ENCODE data around the gene TRAK2. TPM values are rescaled to one million over a fixed set of nuclear protein-coding genes. Genes with fewer than 3 reads are reported as not detected.

Gene TRAK2
- total and polyA plus RNA-seq, 2 of the 8 experiments (the other 6 are each of a cell fraction or from before 2014, with no cell fraction given) = 4.5 to 15.7 TPM

DNA sequence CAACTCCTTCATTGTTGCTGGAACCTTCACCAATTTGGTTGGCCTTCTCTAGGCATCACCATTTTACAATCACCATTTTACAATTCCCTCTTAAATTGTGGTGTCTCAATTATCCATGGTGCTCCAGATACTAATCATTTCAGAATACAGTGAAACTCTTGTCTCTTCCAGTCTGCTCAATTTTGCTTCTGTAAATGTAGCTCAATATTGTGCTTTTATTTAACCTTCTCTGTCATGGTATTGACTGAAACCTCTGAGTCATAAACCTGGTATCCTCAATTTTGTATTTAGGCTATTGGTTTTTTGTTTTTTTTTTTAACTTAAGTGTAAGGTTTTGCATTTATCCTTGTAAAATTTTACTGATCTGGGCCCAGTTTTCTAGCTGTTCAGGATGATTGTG lies 16.4 kb upstream of the TRAK2 start:
- Histone ChIP-seq H3K79me1 (ENCODE audit: low read depth, low read length) (no peaks in the 10 kb centered on the region), H3K79me2 (ENCODE audit: control insufficient read depth in 1 of 2, insufficient read depth in 2 of 2, low read length in 2 of 2) (no peaks in the 10 kb centered on the region), H2AFZ (ENCODE audit: low read length) (no peak overlapping the region), H3K4me3 (ENCODE audit: extremely low read depth in 1 of 4, insufficient read depth in 2 of 4, low read depth in 3 of 4, low read length in 4 of 4) (no peak overlapping the region), H2AK5ac (ENCODE audit: low read depth, low read length) (no peak overlapping the region), H2BK5ac (ENCODE audit: low read depth, low read length) (no peak overlapping the region), H3K9me3 (ENCODE audit: insufficient read depth in 2 of 2, low read depth in 1 of 2, low read length in 1 of 2) (no peaks in the 10 kb centered on the region), H3K27ac (ENCODE audit: low read depth, low read length) (no peak overlapping the region), H3K56ac (replicated peaks; ENCODE audit: insufficient read length, low read depth, low read length) (no peak overlapping the region), H2BK120ac (replicated peaks; ENCODE audit: low read depth, low read length) (no peak overlapping the region), H4K20me1 (replicated peaks in 1 of 2; ENCODE audit: control insufficient read depth in 1 of 2, insufficient read depth in 2 of 2, low read length in 2 of 2) (no peaks in the 10 kb centered on the region), H3K4me2 (ENCODE audit: insufficient read depth in 1 of 2, low read depth in 2 of 2, low read length in 2 of 2) (no peak overlapping the region), H3K27me3 (replicated peaks in 1 of 4; ENCODE audit: control insufficient read depth in 3 of 4, extremely low read depth in 1 of 4, insufficient read depth in 3 of 4, low read length in 3 of 4) (no peaks in the 10 kb centered on the region), H2BK20ac (ENCODE audit: low read length) (no peak overlapping the region), H2BK15ac (ENCODE audit: low read length) (no peak overlapping the region), H2BK12ac (ENCODE audit: low read depth, low read length) (no peak overlapping the region), H4K8ac (ENCODE audit: extremely low read depth, insufficient read depth, low read length) (no peak overlapping the region), H4K5ac (ENCODE audit: insufficient read length, low read depth, low read length) (no peak overlapping the region), H3K14ac (ENCODE audit: insufficient read length) (no peak overlapping the region), H3K4ac (replicated peaks; ENCODE audit: insufficient read length, low read depth, low read length) (no peak overlapping the region), H3K23ac (ENCODE audit: insufficient read length) (no peak overlapping the region), H4K91ac (replicated peaks; ENCODE audit: insufficient read length, low read length) (no peak overlapping the region), H3K9ac (replicated peaks in 1 of 4; ENCODE audit: extremely low read depth in 1 of 4, low read depth in 3 of 4, low read length in 3 of 4) (no peak overlapping the region), H3K36me3 (ENCODE audit: control insufficient read depth in 2 of 4, insufficient read depth in 4 of 4, low read length in 3 of 4) (no peaks in the 10 kb centered on the region), H3K4me1 (replicated peaks in 1 of 4; ENCODE audit: control insufficient read depth in 3 of 4, insufficient read depth in 4 of 4, low read length in 3 of 4) (peaks cover 0 to 4% (median 4%) of the 10 kb centered on the region in 4 experiments; a peak in 4 of 7 replicates), H3K23me2 (ENCODE audit: low read depth, low read length) (no peaks in the 10 kb centered on the region), H3K18ac (ENCODE audit: extremely low read depth, low read length) (no peak overlapping the region)
- no peak for TF ChIP-seq BACH1 (IDR thresholded peaks at IDR 0.05; ENCODE audit: low read length)
- TF ChIP-seq CEBPB (IDR thresholded peaks at IDR 0.05; ENCODE audit: low read depth, low read length) = no peak
- no peak for TF ChIP-seq NRF1 (IDR thresholded peaks at IDR 0.05; ENCODE audit: low read depth, low read length)
- TF ChIP-seq EP300 (IDR thresholded peaks at IDR 0.05; ENCODE audit: borderline replicate concordance in 1 of 2, low read depth in 2 of 2, low read length in 2 of 2) = no peak
- TF ChIP-seq NANOG (IDR thresholded peaks at IDR 0.05; ENCODE audit: insufficient read depth, low read depth, low read length, poor library complexity, severe bottlenecking) = no peak
- no peak for TF ChIP-seq SIRT6 (IDR thresholded peaks at IDR 0.05; ENCODE audit: low read length)
- TF ChIP-seq BCL11A (IDR thresholded peaks at IDR 0.05; ENCODE audit: low read depth in 2 of 2, low read length in 2 of 2) = no peak
- TF ChIP-seq JUN (IDR thresholded peaks at IDR 0.05; ENCODE audit: low read depth, low read length) = no peak
- TF ChIP-seq TEAD4 (IDR thresholded peaks at IDR 0.05; ENCODE audit: low read depth, low read length) = no peak
- no peak for TF ChIP-seq RAD21 (IDR thresholded peaks at IDR 0.05 in 1 of 2, conservative IDR thresholded peaks at IDR 0.05 in 1 of 2; ENCODE audit: low read depth in 2 of 2, low read length in 2 of 2)
- no peak for TF ChIP-seq KDM5A (IDR thresholded peaks at IDR 0.05; ENCODE audit: low read length)
- CTCF ChIA-PET (ENCODE audit: partially characterized antibody) = interaction anchor here (1.0 to 1.3 kb wide), 3 partner anchors 8 to 236 kb away, joined by 3 to 9 read pairs (median 3); no protein-coding TSS in a partner anchor
- FAIRE-seq = no peak
- no peak for DNase-seq (ENCODE audit: low read depth in 1 of 2, low spot score in 2 of 2)
- POLR2A ChIA-PET (ENCODE audit: partially characterized antibody) = no interaction called here

All from H1 (cell line).